Activated gamma-delta T cell treated with anti-CD3 and anti-CD28 coated beads, Interleukin-2, amount 50 U/mL, for 16 hours (primary cell): ENCODE data around the gene PIERCE2.
"Not testable (repeated sequence)": the region's sequence is repeated elsewhere in the genome, so short reads cannot be mapped to it uniquely, and the experiment has no call there.

Experiments
- DNase-seq: peaks from one replicate; pipeline ENCODE4 v3.0.0-alpha.2; 2020; ENCODE audit warnings: low read depth

PIERCE2 gene

DNA sequence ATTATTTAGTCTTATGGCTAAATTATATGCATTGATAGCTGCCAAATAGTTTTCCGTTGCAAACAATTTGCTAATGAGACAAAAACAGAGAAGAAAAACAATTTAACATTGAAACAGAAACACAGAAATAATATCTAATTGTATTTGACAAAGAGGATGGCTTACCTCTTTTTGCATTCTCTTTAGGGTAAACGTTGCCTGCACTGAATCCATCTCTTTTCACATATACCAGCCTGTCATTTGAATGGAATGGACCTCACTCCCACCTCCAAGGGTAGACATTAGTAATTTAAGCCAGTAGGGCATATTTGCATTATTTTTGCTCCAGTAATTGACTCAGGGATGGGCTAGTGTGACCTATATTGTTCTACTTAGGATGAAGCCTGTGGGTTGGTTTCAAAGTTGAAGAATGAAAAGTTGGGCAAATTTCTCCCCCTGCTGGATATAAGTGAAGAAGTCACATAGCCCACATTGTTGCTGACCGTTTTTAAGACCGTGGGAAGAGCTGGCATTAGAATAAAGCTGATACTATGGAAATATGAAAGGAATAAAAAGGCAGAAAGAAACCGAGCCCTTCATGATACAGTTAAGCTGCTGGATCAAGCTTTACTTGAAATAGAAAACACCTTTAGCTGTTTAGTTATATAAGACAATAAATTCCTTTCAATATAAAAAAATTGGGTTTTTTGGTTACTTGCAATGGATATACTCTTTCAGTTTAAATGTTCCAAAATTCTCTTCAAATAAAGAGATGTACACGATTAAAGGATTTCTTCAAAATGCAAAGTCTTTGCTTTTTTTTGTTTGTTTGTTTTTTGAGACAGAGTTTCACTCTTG lies 26.9 kb downstream of the PIERCE2 start:
- DNase-seq, result no peak

DNA sequence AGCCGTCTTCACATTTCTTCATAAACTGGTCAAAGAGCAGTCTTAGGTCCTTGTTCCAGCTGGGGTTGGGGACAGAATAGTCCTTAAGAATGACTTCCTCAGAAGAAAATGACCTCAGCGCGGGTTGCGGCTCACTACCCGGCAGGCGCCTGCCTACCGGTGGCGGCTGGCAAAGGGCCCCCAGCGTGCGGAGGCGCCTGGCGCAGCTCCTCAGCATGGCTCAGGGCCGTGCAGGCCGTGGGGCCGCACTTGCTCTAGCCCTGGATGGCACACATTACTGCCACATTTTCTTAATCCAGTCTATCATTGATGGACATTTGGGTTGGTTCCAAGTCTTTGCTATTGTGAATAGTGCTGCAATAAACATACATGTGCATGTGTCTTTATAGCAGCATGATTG lies 34.8 kb downstream of the PIERCE2 start:
- not testable (repeated sequence) for DNase-seq

DNA sequence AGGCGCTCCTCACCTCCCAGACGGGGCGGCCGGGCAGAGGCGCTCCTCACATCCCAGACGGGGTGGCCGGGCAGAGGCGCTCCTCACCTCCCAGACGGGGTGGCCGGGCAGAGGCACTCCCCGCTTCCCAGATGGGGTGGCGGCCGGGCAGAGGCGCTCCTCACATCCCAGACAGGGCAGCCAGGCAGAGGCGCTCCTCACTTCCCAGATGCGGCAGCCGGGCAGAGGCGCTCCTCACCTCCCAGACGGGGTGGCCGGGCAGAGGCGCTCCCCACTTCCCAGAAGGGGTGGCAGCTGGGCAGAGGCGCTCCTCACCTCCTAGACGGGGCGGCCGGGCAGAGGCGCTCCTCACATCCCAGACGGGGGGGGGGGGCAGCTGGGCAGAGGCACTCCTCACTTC lies 37.6 kb downstream of the PIERCE2 start:
- DNase-seq, result not testable (repeated sequence)

DNA sequence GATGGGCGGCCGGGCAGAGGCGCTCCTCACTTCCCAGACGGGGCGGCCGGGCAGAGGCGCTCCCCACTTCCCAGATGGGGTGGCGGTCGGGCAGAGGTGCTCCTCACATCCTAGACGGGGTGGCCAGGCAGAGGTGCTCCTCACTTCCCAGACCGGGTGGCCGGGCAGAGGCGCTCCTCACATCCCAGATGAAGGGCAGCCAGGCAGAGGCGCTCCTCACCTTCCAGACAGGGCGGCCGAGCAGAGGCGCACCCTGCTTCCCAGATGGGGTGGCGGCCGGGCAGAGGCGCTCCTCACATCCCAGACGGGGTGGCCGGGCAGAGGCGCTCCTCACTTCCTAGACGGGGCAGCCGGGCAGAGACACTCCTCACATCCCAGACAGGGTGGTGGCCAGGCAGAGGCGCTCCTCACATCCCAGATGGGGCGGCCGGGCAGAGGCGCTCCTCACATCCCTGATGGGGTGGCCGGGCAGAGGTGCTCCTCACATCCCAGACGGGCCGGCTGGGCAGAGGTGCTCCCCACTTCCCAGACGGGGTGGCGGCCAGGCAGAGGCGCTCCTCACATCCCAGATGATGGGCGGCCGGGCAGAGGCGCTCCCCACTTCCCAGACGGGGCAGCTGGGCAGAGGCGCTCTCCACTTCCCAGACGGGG lies 38.2 kb downstream of the PIERCE2 start:
- not testable (repeated sequence) for DNase-seq

DNA sequence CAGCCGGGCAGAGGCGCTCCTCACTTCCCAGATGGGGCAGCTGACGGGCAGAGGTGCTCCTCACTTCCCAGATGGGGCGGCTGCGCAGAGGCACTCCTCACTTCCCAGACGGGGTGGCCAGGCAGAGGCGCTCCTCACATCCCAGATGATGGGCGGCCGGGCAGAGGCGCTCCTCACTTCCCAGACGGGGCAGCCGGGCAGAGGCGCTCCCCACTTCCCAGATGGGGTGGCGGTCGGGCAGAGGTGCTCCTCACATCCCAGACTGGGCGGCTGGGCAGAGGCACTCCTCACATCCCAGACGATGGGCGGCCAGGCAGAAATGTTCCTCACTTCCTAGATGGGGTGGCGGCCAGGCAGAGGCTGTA lies 38.7 kb downstream of the PIERCE2 start:
- DNase-seq, result not testable (repeated sequence)

DNA sequence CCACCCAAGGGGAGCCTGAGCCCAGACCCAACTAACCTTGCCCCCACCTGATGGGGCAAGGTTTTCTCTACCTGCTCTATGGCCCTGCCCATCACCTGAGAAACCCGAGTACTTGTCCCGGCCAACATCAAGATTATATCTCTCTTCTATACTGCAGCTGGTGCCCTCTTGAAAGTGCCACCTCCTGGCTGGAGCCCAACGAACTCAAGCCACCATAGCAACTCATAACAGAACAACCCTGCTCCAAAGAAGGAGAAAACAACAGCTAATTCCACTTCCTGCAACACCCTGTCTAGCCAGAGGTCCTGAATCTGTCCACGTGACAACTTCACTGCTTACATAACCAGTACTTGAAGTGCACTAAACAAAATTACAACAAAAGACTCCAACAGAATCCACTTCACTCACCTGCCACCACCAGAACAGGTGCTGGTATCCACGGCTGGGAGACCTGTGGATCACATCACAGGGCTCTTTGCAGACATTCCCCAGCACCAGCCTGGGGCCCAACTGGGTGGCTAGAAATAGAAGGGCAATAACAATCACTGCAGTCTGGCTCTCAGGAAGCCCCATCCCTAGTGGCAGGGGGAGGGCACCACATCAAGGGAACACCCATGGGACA lies 49.2 kb downstream of the PIERCE2 start:
- no peak for DNase-seq

DNA sequence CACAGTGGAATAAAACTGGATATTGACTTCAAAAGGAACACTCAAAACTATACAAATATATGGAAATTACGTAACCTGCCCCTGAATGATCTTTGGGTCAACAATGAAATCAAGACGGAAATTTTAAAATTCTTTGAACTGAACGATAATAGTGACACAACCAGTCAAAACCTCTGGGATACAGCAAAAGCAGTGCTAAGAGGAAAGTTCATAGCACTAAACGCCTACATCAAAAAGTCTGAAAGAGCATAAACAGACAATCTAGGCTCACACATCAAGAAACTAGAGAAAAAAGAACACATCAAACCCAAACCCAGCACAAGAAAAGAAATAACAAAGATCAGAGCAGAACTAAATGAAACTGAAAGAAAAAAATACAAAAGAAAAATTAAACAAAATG lies 53.2 kb downstream of the PIERCE2 start:
- no peak for DNase-seq

DNA sequence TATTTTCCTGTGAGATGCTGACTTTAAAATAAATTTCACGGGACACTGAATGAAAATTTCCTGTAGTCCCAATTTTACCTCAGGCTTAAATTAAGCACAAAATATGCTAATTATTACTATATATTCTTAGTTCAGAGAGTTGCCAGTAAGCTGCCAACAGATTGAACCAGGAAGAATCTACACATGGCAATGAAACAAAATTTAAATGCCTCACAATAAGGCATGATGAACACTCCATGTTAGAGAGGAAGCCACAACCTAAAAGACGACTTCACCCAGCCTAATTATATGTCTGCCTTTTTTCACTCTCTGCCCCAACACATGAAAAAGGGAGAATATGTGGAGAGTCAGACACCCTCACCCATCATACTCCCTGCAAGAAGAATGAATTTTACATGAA lies 60.0 kb downstream of the PIERCE2 start:
- no peak for DNase-seq
